NOMO-1 (cell line): ENCODE results near the gene WNK1.

Source experiments
- DNase-seq, 2 experiments: peaks; one replicate each; lab custom pipeline; 2025; ENCODE audit not compliant: unreplicated experiment in 2 of 2; lab: John Stamatoyannopoulos, UW

The WNK1 gene

DNA sequence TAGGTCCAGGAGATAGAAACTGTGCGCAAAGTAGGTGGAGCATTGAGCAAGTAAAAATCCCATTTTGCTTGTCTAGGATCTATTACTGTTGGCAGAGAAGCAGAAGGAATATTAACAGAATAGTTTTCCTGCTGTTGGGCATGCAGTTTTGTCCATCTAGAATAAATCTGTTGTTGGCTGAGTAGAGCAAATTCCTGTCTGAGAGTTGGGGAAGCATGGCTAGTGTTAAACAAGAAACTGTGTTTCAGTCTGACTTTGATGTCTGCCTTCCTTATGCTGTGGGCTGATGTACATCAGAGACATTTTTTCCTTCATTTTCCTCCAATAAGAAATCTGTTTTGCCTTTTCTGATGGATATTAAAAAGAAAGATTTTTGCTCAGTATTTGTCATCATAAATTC lies 99.0 kb downstream of the WNK1 start:
- DNase-seq, result no peak

DNA sequence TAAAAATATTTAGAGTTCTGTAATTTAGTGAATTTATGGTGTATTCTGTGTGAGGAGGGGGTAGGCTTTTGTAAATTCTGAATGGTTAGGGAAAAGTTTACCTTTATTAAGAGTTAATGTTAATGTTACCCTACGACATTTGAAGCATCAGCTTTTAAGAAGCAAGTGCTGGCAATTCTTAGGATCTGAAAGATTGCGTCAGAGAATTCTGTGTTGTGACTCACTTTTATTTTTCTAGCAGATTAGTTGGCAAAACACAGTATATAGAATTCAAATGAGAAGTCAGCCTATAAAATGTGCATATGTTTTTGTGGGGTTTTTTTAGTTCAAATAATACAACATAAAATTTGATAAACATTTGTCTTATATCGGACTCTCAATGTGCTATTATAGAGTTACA lies 99.5 kb downstream of the WNK1 start:
- peak in 1 of 2 experiments; percentile 23 for DNase-seq

DNA sequence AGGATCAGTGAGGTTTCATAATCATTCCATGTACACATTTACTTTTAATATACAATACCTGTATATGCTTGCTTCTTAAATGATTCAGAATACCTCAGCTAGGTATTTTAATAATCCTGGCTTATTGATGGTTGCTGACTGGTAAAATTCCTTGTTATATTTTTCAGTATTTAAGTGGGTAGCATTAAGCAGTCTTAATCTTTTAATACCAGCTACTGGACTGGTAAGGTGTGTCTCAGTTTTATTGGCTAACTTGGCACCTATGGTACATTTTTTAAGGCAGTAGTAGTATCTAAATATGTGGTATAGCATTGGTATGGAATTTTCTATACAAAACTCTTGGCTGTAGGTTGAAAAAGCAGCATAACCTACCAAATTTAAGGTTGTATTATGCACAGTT lies 100.5 kb downstream of the WNK1 start:
- DNase-seq, result no peak

DNA sequence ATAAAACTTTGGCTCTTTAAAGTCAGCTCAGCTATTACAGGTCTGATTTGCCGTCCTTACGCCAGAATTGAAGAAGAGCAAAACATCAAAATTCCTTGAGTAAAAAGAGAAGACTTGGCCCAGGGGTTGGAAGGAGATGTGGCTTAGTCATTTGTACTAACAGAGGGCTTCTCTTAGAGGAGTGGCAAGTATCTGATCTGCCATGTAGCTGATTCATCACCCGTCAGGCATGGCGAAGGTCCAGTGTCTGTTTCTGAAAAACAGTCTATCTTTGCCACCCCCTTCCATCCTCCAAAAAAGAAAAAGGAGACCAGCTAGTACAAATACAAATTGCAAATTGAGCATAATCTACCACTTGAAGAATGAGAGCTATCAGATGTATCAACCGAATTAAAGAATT lies 105.2 kb downstream of the WNK1 start:
- DNase-seq, result no peak

DNA sequence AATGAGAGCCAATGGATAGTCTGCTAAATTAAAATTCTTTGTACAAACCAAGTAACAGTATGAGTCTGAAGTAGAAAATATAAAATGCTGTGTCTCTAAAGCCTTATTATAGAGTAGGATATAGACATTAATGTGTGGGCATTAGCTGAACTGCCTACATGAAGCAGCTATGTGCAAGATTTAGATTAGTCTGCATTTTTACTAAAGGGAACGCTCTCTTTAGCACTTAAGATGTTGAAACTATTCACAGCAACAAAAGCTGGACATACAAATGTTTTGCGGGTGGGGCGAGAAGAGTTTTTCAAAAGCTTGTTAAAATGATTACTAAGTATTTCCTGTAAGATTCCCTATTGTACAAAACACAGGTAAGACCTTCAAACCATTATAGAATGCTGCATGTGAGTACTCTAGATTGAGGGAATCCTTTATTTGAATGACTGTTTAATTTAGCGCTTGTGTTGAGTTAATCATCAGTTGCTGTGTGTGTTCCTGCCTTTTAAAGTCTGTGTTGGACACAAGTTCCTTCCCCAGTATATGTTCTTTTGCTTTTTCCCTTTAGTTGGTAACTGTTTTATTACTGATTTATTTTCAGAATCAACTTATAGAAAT lies 110.0 kb downstream of the WNK1 start:
- no peak for DNase-seq

DNA sequence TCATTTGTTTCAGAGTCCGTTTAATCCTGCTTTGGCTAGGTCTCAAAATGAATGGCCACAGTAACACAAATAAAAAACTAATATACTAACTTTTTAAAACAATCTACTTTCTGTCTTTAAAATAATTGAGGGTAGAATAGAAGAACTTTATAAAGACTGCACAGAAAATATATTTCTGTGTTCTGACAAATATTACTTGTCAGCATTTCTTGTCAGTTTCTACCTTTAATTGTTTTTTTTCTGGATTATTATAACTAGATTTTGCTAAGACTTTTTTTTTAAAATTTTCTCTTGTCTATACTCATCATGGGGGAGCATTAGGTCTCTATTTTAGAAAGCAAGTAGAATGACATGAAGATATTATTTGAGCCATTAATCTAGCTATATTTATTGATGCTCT lies 110.9 kb downstream of the WNK1 start:
- DNase-seq, result no peak

DNA sequence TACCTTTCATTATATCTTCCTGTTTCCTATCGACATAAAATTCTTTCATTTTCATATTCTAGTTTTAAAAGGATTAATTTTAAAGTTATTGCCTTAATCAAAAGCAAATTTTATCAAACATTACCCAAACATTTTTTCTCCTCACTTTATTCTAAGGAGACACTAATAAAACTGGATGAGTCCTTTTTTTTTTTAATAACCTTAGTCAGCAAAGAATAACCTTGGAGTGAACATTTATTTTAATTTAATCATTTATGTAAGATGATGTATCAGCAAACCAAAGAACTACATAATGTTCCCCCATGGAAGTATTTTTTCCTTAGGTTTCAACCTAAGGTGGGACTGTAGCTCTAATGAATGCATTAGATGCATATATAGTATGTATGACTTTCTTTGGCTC lies 113.2 kb downstream of the WNK1 start:
- no peak for DNase-seq

DNA sequence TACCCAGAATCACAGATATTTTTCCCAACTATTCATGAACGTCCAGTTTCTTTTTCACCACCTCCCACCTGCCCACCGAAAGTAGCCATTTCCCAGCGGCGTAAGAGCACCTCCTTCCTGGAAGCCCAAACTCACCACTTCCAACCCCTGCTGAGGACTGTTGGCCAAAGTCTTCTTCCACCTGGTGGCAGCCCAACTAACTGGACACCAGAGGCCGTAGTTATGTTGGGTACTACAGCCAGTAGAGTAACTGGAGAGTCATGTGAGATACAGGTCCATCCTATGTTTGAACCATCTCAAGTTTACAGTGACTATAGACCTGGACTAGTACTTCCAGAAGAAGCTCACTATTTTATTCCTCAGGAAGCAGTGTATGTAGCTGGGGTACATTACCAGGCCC lies 115.5 kb downstream of the WNK1 start:
- no peak for DNase-seq

DNA sequence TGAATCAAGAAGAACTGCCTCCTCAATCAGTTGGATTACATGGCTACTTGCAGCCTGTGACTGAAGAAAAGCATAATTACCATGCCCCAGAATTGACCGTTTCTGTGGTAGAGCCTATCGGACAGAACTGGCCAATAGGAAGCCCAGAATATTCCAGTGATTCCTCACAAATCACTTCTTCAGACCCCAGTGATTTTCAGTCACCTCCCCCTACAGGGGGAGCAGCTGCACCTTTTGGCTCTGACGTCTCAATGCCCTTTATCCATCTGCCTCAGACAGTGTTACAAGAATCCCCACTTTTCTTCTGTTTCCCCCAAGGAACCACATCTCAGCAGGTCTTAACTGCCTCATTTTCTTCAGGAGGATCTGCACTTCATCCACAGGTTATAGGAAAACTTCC lies 116.3 kb downstream of the WNK1 start:
- no peak for DNase-seq

DNA sequence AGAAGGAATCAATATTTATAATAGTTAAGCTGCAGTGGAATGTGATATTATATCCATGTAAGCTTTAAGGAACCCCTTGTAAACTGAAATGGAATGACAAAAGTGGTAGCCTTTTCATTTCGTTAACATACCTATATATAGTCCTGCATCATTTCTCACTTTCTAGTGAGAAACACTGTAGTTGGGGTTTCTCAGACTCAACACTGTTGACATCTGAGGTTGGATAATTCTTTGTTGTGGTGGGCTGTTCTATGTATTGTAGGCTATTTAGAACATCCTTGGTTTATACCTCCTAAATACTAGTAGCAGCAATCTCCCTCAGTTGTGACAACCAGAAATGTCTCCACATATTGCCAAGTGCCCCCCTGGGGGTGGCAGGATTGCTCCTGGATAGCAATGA lies 118.0 kb downstream of the WNK1 start:
- no peak for DNase-seq

DNA sequence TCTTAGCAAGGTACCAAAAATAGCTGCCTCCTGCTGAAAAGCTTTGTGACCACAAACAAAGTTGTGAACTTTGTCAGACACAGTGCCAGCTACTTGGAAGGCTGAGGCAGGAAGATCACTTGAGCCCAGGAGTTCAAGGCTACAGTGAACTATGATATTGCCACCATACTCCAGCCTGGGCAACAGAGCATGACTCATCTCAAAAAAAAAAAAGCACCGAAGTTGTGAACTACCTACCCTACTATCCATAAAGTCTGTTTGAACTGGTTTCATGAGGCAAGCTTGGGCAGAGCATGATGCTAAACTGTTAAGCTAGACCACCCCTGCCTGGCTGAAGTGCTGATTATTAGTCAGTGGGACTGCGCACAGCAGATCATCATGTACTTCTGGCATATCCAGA lies 121.6 kb downstream of the WNK1 start:
- no peak for DNase-seq

DNA sequence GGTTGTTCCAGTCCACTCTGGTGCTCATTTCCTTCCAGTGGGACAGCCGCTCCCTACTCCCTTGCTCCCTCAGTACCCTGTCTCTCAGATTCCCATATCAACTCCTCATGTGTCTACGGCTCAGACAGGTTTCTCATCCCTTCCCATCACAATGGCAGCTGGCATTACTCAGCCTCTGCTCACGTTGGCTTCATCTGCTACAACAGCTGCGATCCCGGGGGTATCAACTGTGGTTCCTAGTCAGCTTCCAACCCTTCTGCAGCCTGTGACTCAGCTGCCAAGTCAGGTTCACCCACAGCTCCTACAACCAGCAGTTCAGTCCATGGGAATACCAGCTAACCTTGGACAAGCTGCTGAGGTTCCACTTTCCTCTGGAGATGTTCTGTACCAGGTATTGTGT lies 127.3 kb downstream of the WNK1 start:
- no peak for DNase-seq

DNA sequence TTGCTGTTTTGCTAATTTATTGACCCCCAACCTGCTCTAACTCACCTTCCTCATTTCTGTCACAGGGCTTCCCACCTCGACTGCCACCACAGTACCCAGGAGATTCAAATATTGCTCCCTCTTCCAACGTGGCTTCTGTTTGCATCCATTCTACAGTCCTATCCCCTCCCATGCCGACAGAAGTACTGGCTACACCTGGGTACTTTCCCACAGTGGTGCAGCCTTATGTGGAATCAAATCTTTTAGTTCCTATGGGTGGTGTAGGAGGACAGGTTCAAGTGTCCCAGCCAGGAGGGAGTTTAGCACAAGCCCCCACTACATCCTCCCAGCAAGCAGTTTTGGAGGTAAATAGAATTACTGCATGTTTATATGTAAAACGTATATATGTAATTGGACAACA lies 128.3 kb downstream of the WNK1 start:
- no peak for DNase-seq

DNA sequence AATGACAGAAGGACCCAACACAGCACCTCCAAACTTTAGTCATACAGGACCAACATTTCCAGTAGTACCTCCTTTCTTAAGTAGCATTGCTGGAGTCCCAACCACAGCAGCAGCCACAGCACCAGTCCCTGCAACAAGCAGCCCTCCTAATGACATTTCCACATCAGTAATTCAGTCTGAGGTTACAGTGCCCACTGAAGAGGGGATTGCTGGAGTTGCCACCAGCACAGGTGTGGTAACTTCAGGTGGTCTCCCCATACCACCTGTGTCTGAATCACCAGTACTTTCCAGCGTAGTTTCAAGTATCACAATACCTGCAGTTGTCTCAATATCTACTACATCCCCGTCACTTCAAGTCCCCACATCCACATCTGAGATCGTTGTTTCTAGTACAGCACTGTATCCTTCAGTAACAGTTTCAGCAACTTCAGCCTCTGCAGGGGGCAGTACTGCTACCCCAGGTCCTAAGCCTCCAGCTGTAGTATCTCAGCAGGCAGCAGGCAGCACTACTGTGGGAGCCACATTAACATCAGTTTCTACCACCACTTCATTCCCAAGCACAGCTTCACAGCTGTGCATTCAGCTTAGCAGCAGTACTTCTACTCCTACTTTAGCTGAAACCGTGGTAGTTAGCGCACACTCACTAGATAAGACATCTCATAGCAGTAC lies 132.5 kb downstream of the WNK1 start:
- no peak for DNase-seq

DNA sequence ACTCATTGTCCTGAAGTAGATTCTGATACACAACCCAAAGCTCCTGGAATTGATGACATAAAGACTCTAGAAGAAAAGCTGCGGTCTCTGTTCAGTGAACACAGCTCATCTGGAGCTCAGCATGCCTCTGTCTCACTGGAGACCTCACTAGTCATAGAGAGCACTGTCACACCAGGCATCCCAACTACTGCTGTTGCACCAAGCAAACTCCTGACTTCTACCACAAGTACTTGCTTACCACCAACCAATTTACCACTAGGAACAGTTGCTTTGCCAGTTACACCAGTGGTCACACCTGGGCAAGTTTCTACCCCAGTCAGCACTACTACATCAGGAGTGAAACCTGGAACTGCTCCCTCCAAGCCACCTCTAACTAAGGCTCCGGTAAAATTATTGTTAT lies 133.3 kb downstream of the WNK1 start:
- DNase-seq, result no peak

DNA sequence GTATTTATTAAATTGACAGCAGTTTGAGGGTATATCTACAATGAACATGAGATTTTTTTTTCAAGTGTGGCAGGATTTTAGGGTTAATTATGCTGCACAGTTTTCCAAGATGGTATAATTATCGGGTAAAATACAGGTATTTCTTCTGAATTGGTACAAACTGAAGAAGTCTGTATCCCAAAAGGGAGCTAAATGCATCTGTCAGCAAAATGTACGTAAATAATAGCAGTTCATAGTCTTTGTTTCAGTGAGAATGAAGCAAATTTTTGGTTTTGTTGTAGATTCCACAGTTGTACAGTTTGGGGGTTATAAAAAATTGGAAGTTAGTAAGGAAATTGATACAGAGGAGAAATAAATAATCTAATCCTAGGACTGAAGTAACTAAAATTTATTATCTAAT lies 133.8 kb downstream of the WNK1 start:
- DNase-seq, result no peak

DNA sequence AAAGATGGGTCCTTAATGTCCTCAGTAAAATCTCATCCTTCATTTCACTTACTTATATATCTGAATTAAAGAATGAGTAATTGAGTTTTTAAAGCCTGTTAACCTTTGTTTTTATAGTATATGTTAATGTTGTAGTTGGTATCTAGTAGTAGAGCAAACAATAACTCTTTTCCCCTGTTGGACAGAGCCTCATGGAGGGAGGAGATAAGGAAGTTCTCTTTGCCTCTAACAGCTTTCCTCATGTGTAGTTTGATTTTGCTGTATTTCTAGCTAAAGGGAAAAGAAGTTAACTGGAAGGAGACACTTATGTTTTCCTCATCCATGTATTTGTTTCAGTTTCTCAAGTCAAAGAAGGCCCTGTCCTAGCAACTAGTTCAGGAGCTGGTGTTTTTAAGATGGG lies 141.8 kb downstream of the WNK1 start:
- no peak for DNase-seq

DNA sequence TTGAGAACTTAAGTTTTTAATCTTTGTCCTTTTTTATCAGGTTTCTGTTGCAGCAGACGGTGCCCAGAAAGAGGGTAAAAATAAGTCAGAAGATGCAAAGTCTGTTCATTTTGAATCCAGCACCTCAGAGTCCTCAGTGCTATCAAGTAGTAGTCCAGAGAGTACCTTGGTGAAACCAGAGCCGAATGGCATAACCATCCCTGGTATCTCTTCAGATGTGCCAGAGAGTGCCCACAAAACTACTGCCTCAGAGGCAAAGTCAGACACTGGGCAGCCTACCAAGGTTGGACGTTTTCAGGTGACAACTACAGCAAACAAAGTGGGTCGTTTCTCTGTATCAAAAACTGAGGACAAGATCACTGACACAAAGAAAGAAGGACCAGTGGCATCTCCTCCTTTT lies 143.7 kb downstream of the WNK1 start:
- DNase-seq, result no peak

DNA sequence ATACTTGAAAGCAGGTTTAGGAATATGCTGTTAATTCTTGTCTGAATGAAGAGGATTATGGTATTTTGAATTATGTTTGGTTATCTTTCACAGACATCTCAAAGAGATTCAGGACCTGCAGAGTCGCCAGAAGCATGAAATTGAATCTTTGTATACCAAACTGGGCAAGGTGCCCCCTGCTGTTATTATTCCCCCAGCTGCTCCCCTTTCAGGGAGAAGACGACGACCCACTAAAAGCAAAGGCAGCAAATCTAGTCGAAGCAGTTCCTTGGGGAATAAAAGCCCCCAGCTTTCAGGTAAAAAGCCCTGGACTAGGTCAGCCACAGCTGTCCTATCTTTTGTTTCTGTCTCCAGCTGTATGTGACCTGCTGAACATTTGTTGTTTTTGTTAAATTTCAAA lies 145.0 kb downstream of the WNK1 start:
- no peak for DNase-seq

DNA sequence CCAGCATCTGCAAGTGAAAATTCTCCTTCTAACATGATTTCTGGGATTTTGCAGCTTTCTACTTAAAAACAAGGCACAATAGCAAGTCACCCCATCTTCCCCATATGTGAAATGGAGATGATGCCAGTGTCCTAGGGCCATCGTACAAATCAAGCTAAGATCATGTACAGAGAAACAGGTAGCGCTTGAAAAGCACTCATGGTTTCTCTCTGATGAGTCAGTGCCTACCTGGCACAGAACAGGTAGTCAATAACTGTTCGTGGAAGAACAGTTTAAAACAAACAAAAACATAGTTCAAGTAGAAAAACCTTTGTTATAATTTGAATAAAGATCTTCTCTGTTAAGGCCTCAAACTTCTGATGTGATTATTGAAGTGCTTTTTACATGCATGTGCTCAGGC lies 150.2 kb downstream of the WNK1 start:
- DNase-seq, result no peak

DNA sequence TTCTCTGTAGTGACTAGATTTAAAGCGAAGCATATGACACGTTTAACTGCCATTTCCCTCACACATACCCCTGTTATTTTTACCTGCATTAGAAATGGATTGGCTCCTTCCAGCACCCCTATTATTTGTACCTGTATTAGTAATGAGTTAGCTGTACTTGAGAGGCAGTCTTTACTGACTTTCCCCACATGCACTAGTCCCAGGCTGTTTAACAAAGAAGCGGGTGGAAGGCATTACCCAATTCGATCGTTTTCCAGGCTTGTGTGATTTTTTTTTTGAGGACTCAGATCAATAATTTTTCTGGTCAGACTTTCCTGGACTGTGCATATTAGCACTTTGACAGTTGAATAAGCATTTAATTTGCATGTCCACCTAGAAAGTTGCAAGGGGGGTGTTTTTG lies 150.7 kb downstream of the WNK1 start:
- DNase-seq, result no peak

DNA sequence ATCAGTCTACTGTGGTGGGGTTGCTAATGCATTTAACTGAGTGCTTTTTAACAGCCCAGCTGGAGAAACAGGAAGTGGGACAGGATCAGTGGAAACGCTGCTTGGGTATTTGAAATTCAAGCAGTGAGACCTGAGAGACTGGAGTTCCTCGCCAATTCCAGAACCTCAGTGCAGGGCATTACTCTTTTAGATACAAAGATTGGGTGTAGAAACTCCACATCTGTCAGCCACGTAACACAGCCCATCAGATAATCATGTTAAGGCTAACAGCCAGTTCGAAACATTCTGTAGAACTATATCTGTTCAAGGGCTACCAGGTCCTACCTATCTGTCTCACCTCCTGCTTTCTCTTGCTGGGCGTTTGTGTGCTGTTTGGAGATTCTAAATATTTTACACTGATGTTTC lies 151.6 kb downstream of the WNK1 start:
- no peak for DNase-seq
